GM12891 (cell line): ENCODE results near the gene PSMD14.

ENCODE experiments used
- POLR2A ChIP-seq: IDR thresholded peaks from 2 replicates; pipeline ENCODE4 v1.6.1; 2011; ENCODE audit warnings: low read depth, low read length, control low read depth
- POLR2AphosphoS5 ChIP-seq: IDR thresholded peaks from 2 replicates; pipeline ENCODE4 v1.6.1; 2011; ENCODE audit warnings: low read depth, low read length, control low read depth
- TAF1 ChIP-seq: IDR thresholded peaks from 2 replicates; pipeline ENCODE4 v1.6.1; 2011; ENCODE audit warnings: low read depth, low read length, control low read depth

DNA sequence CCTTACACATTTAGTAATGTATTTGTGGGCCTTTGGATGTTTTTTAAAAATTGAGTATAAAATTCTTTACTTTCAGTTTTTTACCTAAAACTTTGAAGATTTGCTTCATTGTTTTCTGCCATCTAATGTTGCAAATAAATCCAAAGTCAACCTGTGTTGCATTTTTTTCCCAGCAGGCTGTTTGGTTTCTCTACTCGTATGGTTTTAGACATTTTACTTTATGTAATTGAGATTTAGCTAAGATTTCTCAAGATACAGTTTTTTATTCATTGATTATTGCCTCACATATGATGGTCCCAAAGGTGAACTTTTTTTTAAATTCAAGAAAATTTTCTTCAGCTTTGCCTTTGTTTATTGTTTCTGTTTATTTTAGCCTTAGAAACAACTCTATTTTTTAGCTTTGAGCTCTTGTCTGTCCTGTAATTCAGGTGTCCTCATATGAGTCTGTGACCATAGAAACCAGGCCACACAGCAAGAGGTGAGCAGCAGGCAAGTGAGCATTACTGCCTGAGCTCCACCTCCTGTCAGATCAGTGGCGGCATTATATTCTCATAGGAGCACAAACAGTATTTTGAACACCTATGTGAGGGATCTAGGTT is 54.4 kb downstream of the PSMD14 start:
- TF ChIP-seq POLR2AphosphoS5 (no peak), TAF1 (no peak), POLR2A (no peak)
